ENCODE results near the gene CDYL. TPM values are rescaled to one million over a fixed set of nuclear protein-coding genes. Genes with fewer than 3 reads are reported as not detected.

CDYL gene
- total and polyA plus RNA-seq, 7 donors = 14.2 to 82.8 (median 37.9) TPM

DNA sequence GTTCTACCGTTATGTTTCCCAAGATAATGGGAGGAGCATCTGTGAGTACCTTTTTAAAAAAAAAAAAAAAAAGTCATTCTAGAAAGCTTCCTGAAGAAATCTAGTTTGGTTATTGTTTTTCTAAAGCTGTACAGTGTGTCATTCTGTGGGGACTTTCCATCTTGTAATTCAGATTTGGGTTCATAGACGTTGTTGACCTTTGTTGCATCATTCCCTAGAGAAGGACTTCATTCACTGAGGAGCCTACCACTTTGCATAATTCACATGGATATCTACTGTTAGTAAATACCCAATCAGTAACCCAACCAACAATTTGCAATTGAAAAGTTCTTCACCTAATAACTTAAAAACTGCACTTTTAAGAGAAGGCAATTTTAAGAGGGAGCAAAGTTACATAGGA, 167.5 kb downstream of the CDYL start:
- Histone ChIP-seq H3K27me3 (no peaks in the 10 kb centered on the region), H3K36me3 (peaks cover 0 to 32% (median 13%) of the 10 kb centered on the region in 4 donors), H3K9me3 (no peaks in the 10 kb centered on the region), H3K4me3 (no peak overlapping the region), H3K4me1 (peaks cover 0 to 20% (median 15%) of the 10 kb centered on the region in 4 donors), H3K27ac (no peak overlapping the region)
- 63 to 65% methylated on average over 2 of the region's 2 CpGs for WGBS, 2 donors
- TF ChIP-seq EP300 (IDR thresholded peaks at IDR 0.05) (no peak), POLR2A (IDR thresholded peaks at IDR 0.05) (no peak), POLR2AphosphoS5 (IDR thresholded peaks at IDR 0.05) (no peak)
- TF ChIP-seq, protein P1, sequence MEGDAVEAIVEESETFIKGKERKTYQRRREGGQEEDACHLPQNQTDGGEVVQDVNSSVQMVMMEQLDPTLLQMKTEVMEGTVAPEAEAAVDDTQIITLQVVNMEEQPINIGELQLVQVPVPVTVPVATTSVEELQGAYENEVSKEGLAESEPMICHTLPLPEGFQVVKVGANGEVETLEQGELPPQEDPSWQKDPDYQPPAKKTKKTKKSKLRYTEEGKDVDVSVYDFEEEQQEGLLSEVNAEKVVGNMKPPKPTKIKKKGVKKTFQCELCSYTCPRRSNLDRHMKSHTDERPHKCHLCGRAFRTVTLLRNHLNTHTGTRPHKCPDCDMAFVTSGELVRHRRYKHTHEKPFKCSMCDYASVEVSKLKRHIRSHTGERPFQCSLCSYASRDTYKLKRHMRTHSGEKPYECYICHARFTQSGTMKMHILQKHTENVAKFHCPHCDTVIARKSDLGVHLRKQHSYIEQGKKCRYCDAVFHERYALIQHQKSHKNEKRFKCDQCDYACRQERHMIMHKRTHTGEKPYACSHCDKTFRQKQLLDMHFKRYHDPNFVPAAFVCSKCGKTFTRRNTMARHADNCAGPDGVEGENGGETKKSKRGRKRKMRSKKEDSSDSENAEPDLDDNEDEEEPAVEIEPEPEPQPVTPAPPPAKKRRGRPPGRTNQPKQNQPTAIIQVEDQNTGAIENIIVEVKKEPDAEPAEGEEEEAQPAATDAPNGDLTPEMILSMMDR (IDR thresholded peaks at IDR 0.05) = no peak
- DNase-seq = no peak
- intact Hi-C loops (cut with DNase I) = no loop called here

DNA sequence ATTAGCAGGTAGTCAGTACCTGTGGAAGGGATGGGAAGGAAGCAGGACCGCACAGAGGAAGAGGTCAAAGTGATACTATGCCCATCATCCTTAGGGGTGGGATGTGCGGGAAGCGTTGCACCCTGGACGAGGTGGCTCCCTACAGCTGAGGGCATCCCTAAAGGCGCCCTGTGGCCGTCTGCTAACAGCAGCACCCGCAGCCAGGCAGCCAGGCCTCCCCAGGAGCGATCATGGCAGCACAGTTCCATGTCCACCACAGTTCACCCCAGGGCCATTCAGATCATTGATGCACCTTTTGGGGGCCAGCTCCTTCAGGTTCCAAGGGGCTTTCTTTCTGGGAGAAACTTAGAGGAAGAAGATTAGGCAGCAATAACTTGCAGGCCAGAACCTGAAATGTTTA, 168.1 kb downstream of the CDYL start:
- no peak for DNase-seq
- H3K36me3 ChIP-seq = peaks cover 0 to 38% (median 13%) of the 10 kb centered on the region in 4 donors
- TF ChIP-seq POLR2AphosphoS5 (IDR thresholded peaks at IDR 0.05) (no peak), EP300 (IDR thresholded peaks at IDR 0.05) (no peak), POLR2A (IDR thresholded peaks at IDR 0.05) (no peak)
- TF ChIP-seq, protein P1 (IDR thresholded peaks at IDR 0.05) = no peak
- 96 to 97% methylated on average over 8 of the region's 8 CpGs for WGBS, 2 donors
- H3K4me3 ChIP-seq = no peak overlapping the region
- no peaks in the 10 kb centered on the region for H3K9me3 ChIP-seq
- H3K4me1 ChIP-seq = peaks cover 0 to 20% (median 15%) of the 10 kb centered on the region in 4 donors
- intact Hi-C loops (cut with DNase I) = no loop called here
- no peak overlapping the region for H3K27ac ChIP-seq
- no peaks in the 10 kb centered on the region for H3K27me3 ChIP-seq

DNA sequence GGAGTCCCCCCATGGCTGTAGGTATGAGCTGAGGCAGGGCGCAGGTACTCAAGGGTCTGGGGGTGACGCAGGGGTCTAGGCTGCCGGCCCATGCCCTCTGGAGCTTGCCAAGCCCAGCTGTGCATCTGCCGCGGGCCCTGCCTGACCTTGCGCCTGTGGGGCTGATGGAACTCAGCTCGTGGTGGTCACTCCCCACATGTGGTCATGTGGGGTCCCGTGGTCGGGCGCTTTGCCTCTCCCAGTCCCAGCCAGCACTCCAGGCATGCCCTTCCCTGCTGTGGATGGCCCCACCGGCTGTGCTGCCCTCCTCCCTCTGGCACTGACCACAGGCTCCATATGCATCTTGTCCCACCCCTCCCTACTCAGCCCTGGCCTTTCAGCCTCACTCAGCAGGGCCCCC, 170.3 kb downstream of the CDYL start:
- H3K27ac ChIP-seq = no peak overlapping the region
- no peaks in the 10 kb centered on the region for H3K9me3 ChIP-seq
- intact Hi-C loops (cut with DNase I) = no loop called here
- H3K36me3 ChIP-seq = peaks cover 0 to 48% (median 15%) of the 10 kb centered on the region in 4 donors
- H3K4me1 ChIP-seq = peaks cover 0 to 19% (median 15%) of the 10 kb centered on the region in 4 donors
- H3K27me3 ChIP-seq = no peaks in the 10 kb centered on the region
- TF ChIP-seq EP300 (IDR thresholded peaks at IDR 0.05) = no peak
- TF ChIP-seq, protein P1 (IDR thresholded peaks at IDR 0.05) = no peak
- no peak for TF ChIP-seq POLR2AphosphoS5 (IDR thresholded peaks at IDR 0.05)
- TF ChIP-seq POLR2A (IDR thresholded peaks at IDR 0.05) = no peak
- no peak for DNase-seq
- WGBS, 2 donors = 95% methylated on average over 11 of the region's 11 CpGs
- H3K4me3 ChIP-seq = no peak overlapping the region

DNA sequence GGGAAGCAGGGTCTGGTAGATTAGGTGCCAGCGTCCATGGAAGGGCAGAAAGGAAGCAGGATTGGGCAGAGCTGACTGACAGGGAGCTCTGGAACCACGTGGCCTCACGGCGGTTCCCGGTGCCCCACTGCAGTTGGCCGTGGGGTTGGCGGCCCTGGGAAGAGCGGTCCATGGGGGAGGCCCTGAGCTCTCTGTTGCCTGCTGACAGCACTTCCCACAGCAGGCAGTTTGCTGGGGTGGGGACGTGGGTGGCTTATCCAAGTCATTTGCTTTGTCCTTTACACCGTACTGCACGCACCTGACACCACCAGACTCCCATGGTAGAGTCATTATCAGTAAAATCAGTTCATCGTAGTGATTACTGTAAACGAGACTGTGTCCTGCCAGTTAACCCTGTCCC, 171.5 kb downstream of the CDYL start:
- no peak for DNase-seq
- peaks cover 0 to 7% (median 3%) of the 10 kb centered on the region in 4 donors for H3K4me1 ChIP-seq
- no peak overlapping the region for H3K4me3 ChIP-seq
- H3K27me3 ChIP-seq = no peaks in the 10 kb centered on the region
- TF ChIP-seq, protein P1 (IDR thresholded peaks at IDR 0.05) = no peak
- TF ChIP-seq POLR2A (IDR thresholded peaks at IDR 0.05) (no peak), EP300 (IDR thresholded peaks at IDR 0.05) (no peak), POLR2AphosphoS5 (IDR thresholded peaks at IDR 0.05) (no peak)
- WGBS, 2 donors = 87 to 93% methylated on average over 13 of the region's 13 CpGs
- H3K36me3 ChIP-seq = peaks cover 0 to 55% (median 22%) of the 10 kb centered on the region in 4 donors
- no peak overlapping the region for H3K27ac ChIP-seq
- intact Hi-C loops (cut with DNase I) = no loop called here
- no peaks in the 10 kb centered on the region for H3K9me3 ChIP-seq
